HEK293T (cell line): ENCODE data around the gene CLMP.

Source experiments
- NFRKB ChIP-seq: fragments of 450-650 bp; IDR thresholded peaks from 2 replicates; pipeline ENCODE4 v1.6.1; 2016; ENCODE audit warnings: mild to moderate bottlenecking, moderate library complexity
- PKNOX1 ChIP-seq: fragments of 450-650 bp; IDR thresholded peaks from 2 replicates; pipeline ENCODE4 v1.6.1; 2016
- SP1 ChIP-seq: fragments of 450-650 bp; IDR thresholded peaks from 2 replicates; pipeline ENCODE4 v1.6.1; 2017

DNA sequence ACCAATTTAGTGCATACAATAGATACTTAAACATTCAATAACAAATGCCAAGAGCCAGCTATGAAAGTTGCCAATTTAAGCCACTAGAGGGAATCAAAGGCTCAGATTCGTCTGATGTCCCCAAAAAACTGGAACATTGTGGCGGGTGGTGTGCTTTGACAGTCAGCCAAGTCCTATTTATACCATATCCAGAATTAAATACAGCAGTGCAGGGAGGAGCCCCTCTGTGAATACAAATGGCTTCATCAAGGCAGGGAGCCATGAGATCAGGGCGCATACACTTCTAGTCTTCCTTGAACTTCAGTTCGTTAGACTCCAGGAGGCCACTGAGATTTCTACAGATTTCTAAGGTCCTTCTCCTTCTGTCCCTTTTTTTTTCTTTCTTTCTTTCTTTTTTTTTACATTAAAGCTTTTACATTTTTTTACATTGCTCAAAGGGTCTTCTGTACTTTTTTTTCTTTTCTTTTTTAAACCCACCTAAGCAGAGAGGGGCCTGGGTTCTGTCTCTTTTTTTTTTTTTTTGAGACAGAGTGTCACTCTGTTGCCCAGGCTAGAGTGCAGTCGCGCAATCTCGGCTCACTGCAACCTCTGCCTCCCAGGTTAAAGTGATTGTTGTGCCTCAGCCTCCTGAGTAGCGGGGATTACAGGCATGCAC, 91.6 kb downstream of the CLMP start:
- TF ChIP-seq PKNOX1 (no peak), SP1 (no peak), NFRKB (no peak)
